HepG2 (cell line): ENCODE data around the gene TXNIP. TPM values are rescaled to one million over a fixed set of nuclear protein-coding genes. Genes with fewer than 3 reads are reported as not detected.

ENCODE experiments used
- ARNT ChIP-seq: fragments of 450-650 bp; IDR thresholded peaks from 2 replicates; pipeline ENCODE4 v1.6.1; 2017
- ATRX ChIP-seq: sonication (generic); formaldehyde crosslinking; IDR thresholded peaks from 2 replicates; pipeline ENCODE4 v1.4.0; 2020; ENCODE audit warnings: missing genetic modification reagents, borderline replicate concordance
- HDAC6 ChIP-seq: fragments of 200-600 bp; sonication (generic); IDR thresholded peaks from 2 replicates; pipeline ENCODE4 v1.7.0; 2017; ENCODE audit warnings: mild to moderate bottlenecking, antibody characterized with exemption, low read length, low read depth
- KDM4B ChIP-seq: sonication (generic); formaldehyde crosslinking; IDR thresholded peaks from 2 replicates; pipeline ENCODE4 v1.4.0; 2020; ENCODE audit warnings: missing genetic modification reagents
- LBX2 ChIP-seq: sonication (generic); formaldehyde crosslinking; IDR thresholded peaks from 2 replicates; pipeline ENCODE4 v1.5.0; 2020; ENCODE audit warnings: missing genetic modification reagents, mild to moderate bottlenecking, borderline replicate concordance
- MAZ ChIP-seq, 2 experiments: sonication (generic) in 1 of 2; formaldehyde crosslinking in 1 of 2; IDR thresholded peaks; 2 replicates each; pipeline versions ENCODE4 v1.5.0 to v1.6.1; 2012 to 2020; ENCODE audit warnings: low read depth in 2 of 2, mild to moderate bottlenecking in 2 of 2, borderline replicate concordance in 1 of 2, improper control_type of control experiment in 1 of 2, low read length in 1 of 2, missing genetic modification reagents in 1 of 2, moderate library complexity in 1 of 2
- MBD4 ChIP-seq: IDR thresholded peaks from 2 replicates; pipeline ENCODE4 v1.6.1; 2012; ENCODE audit warnings: low read length, inconsistent platforms, borderline replicate concordance
- MXD1 ChIP-seq: sonication (generic); formaldehyde crosslinking; IDR thresholded peaks from 2 replicates; pipeline ENCODE4 v1.4.0; 2020; ENCODE audit warnings: mild to moderate bottlenecking, missing genetic modification reagents
- PHF20 ChIP-seq: sonication (generic); formaldehyde crosslinking; IDR thresholded peaks from 2 replicates; pipeline ENCODE4 v1.5.0; 2020; ENCODE audit warnings: mild to moderate bottlenecking, missing genetic modification reagents
- PHF21A ChIP-seq: sonication (generic); formaldehyde crosslinking; IDR thresholded peaks from 2 replicates; pipeline ENCODE4 v1.5.0; 2020; ENCODE audit warnings: mild to moderate bottlenecking, missing genetic modification reagents
- POLR2G ChIP-seq: fragments of 200-400 bp; formaldehyde crosslinking; IDR thresholded peaks from 2 replicates; pipeline ENCODE4 v1.6.1; 2018; ENCODE audit warnings: mild to moderate bottlenecking, low read depth, low read length, moderate library complexity
- PPARG ChIP-seq: conservative IDR thresholded peaks from 2 replicates; pipeline ENCODE4 v1.6.1; 2016; ENCODE audit warnings: missing biosample characterization, missing genetic modification reagents
- SAP130 ChIP-seq: IDR thresholded peaks from 2 replicates; pipeline ENCODE4 v1.6.1; 2016; ENCODE audit warnings: low read depth
- SOX13 ChIP-seq, 3 experiments: fragments of 450-650 bp in 1 of 3; sonication (generic) in 1 of 3; formaldehyde crosslinking in 1 of 3; IDR thresholded peaks in 2 of 3; conservative IDR thresholded peaks in 1 of 3; 2 replicates each; pipeline versions ENCODE4 v1.5.0 to v1.6.1; 2016 to 2020; ENCODE audit warnings: antibody characterized with exemption in 1 of 3, mild to moderate bottlenecking in 1 of 3, missing compliant biosample characterization in 1 of 3, missing genetic modification reagents in 1 of 3, moderate library complexity in 1 of 3
- SRY ChIP-seq: sonication (generic); formaldehyde crosslinking; IDR thresholded peaks from 2 replicates; pipeline ENCODE4 v1.8.0; 2022; ENCODE audit warnings: mild to moderate bottlenecking, missing genetic modification reagents
- SSRP1 ChIP-seq: IDR thresholded peaks from 2 replicates; pipeline ENCODE4 v1.6.1; 2016; ENCODE audit warnings: control low read depth
- ZBTB14 ChIP-seq: sonication (generic); formaldehyde crosslinking; IDR thresholded peaks from 2 replicates; pipeline ENCODE4 v1.4.0; 2020; ENCODE audit warnings: missing genetic modification reagents
- ZIK1 ChIP-seq: sonication (generic); formaldehyde crosslinking; IDR thresholded peaks from 2 replicates; pipeline ENCODE4 v1.5.0; 2020; ENCODE audit warnings: mild to moderate bottlenecking, low read depth, missing genetic modification reagents, borderline replicate concordance
- ZNF101 ChIP-seq: sonication (generic); formaldehyde crosslinking; IDR thresholded peaks from 2 replicates; pipeline ENCODE4 v1.4.0; 2020; ENCODE audit warnings: mild to moderate bottlenecking, low read depth, missing genetic modification reagents, borderline replicate concordance
- ZNF17 ChIP-seq: sonication (generic); formaldehyde crosslinking; IDR thresholded peaks from 2 replicates; pipeline ENCODE4 v1.5.0; 2020; ENCODE audit warnings: mild to moderate bottlenecking, missing genetic modification reagents
- ZNF180 ChIP-seq: sonication (generic); formaldehyde crosslinking; IDR thresholded peaks from 2 replicates; pipeline ENCODE4 v1.4.0; 2020; ENCODE audit warnings: low read depth, missing genetic modification reagents, borderline replicate concordance
- ZNF235 ChIP-seq: sonication (generic); formaldehyde crosslinking; IDR thresholded peaks from 2 replicates; pipeline ENCODE4 v1.8.1; 2023; ENCODE audit warnings: mild to moderate bottlenecking, missing genetic modification reagents, borderline replicate concordance
- ZNF432 ChIP-seq: sonication (generic); formaldehyde crosslinking; IDR thresholded peaks from 2 replicates; pipeline ENCODE4 v1.5.0; 2020; ENCODE audit warnings: missing genetic modification reagents, mild to moderate bottlenecking, borderline replicate concordance
- ZNF556 ChIP-seq: sonication (generic); formaldehyde crosslinking; IDR thresholded peaks from 2 replicates; pipeline ENCODE4 v1.4.0; 2020; ENCODE audit warnings: mild to moderate bottlenecking, missing genetic modification reagents, borderline replicate concordance
- ZNF563 ChIP-seq: sonication (generic); formaldehyde crosslinking; IDR thresholded peaks from 2 replicates; pipeline ENCODE4 v1.8.0; 2022; ENCODE audit warnings: mild to moderate bottlenecking, moderate library complexity, missing genetic modification reagents
- ZNF615 ChIP-seq: sonication (generic); formaldehyde crosslinking; IDR thresholded peaks from 2 replicates; pipeline ENCODE4 v1.5.0; 2020; ENCODE audit warnings: mild to moderate bottlenecking, missing genetic modification reagents, borderline replicate concordance
- ZNF777 ChIP-seq: sonication (generic); formaldehyde crosslinking; IDR thresholded peaks from 2 replicates; pipeline ENCODE4 v1.4.0; 2020; ENCODE audit warnings: missing genetic modification reagents
- ZSCAN21 ChIP-seq: sonication (generic); formaldehyde crosslinking; IDR thresholded peaks from 2 replicates; pipeline ENCODE4 v1.8.0; 2022; ENCODE audit warnings: mild to moderate bottlenecking, missing genetic modification reagents, moderate library complexity, borderline replicate concordance
- polyA plus RNA-seq, 8 experiments: library from polyadenylated mRNA; depleted of rRNA in 3 of 8; stranded (reverse) in 7 of 8; unstranded in 1 of 8; fragments of >200 nt; fragmentation: Illumina TruSeq in 4 of 8; extraction: Trizol in 4 of 8; gene quantifications; 2 replicates each; pipeline versions ENCODE4 v1.2.1 to v1.2.3, GENCODE V29; 2011 to 2016; ENCODE audit warnings: low read depth in 4 of 8, missing spikeins in 1 of 8, mixed read lengths in 1 of 8; ENCODE audit not compliant: insufficient read depth in 1 of 8
- total RNA-seq, 5 experiments: library from RNA; depleted of rRNA; stranded (reverse); fragments of >200 nt; fragmentation: Illumina TruSeq; extraction: Trizol; gene quantifications; 2 replicates each; pipeline ENCODE4 v1.2.3, GENCODE V29; 2016; ENCODE audit warnings: low read depth in 1 of 5

The TXNIP gene
- total and polyA plus RNA-seq, 2 of the 13 experiments (the other 11 are each of a cell fraction or from before 2014, with no cell fraction given) = 24.4 to 237 TPM

- 0 out of 2 replicates have a peak, but pooled peaks have one; percentile 56 for TF ChIP-seq ZNF235
- TF ChIP-seq MBD4 = no peak
- TF ChIP-seq SSRP1 (CRISPR knock-in tag) = no peak
- no peak for TF ChIP-seq ATRX (CRISPR knock-in tag)
- TF ChIP-seq ARNT = no peak
- no peak; the same call in 1 of the 2 replicates for TF ChIP-seq PPARG
- TF ChIP-seq KDM4B (CRISPR knock-in tag) = no peak
- TF ChIP-seq ZNF17 = no peak
- no peak; the same call in 1 of the 2 replicates for TF ChIP-seq ZNF563 (CRISPR knock-in tag)
- TF ChIP-seq ZNF615 (CRISPR knock-in tag) = no peak
- TF ChIP-seq MXD1 = peak; percentile 54; the same call in 1 of the 2 replicates
- TF ChIP-seq ZBTB14 (CRISPR knock-in tag) = no peak
- TF ChIP-seq ZNF101 = no peak
- peak; percentile 83 for TF ChIP-seq SAP130 (CRISPR knock-in tag)
- TF ChIP-seq ZNF556 = no peak
- TF ChIP-seq ZIK1 = no peak
- no peak for TF ChIP-seq ZNF432 (CRISPR knock-in tag)
- TF ChIP-seq PHF20 (CRISPR knock-in tag) = 0 out of 2 replicates have a peak, but pooled peaks have one; percentile 23
- no peak for TF ChIP-seq ZNF180 (CRISPR knock-in tag)
- TF ChIP-seq POLR2G = peak; percentile 81
- TF ChIP-seq ZNF777 (CRISPR knock-in tag) = peak; percentile 59; the same call in 1 of the 2 replicates
- TF ChIP-seq ZSCAN21 (CRISPR knock-in tag) = peak; percentile 69; the same call in 1 of the 2 replicates
- peak; percentile 73; the same call in 1 of the 2 replicates for TF ChIP-seq SRY (CRISPR knock-in tag)
- no peak for TF ChIP-seq HDAC6
- peak; percentile 53; the same call in 1 of the 2 replicates for TF ChIP-seq PHF21A
- TF ChIP-seq MAZ (IDR thresholded peaks at IDR 0.05; ENCODE audit: borderline replicate concordance, low read depth, low read length) = peak; percentile 25; the same call in 1 of the 2 replicates
- peak; percentile 64; the same call in 1 of the 2 replicates for TF ChIP-seq MAZ (CRISPR knock-in tag; IDR thresholded peaks at IDR 0.05; ENCODE audit: low read depth)
- TF ChIP-seq LBX2 = no peak
- TF ChIP-seq SOX13 (IDR thresholded peaks at IDR 0.05) = no peak
- no peak for TF ChIP-seq SOX13 (CRISPR knock-in tag; conservative IDR thresholded peaks at IDR 0.05 in 1 of 2, IDR thresholded peaks at IDR 0.05 in 1 of 2)
Measured at GRCh38 chr1:145957443-145958319, 38.7 kb downstream of the TXNIP start, which contains the start of gene LIX1L (continued).
